Fibroblast of lung (primary cell): ENCODE results near the gene TPD52L2. TPM values are rescaled to one million over a fixed set of nuclear protein-coding genes. Genes with fewer than 3 reads are reported as not detected.
A peak's percentile ranks its signal among the peaks of the same experiment; 100 is the strongest.

Experiments
- DNase-seq, 2 donors: peaks; one replicate each; pipeline versions ENCODE4 v3.0.0 to v3.0.0-alpha.2; 2010; ENCODE audit warnings: low read depth in 2 of 2
- H2AFZ ChIP-seq: 2 replicates; pipeline ENCODE4 v1.5.1; 2012; ENCODE audit warnings: low read length, control low read depth, inconsistent platforms
- H3K27ac ChIP-seq: 2 replicates; pipeline ENCODE4 v1.5.1; 2011; ENCODE audit warnings: low read length, control low read depth; ENCODE audit not compliant: insufficient read depth
- H3K27me3 ChIP-seq: 2 replicates; pipeline ENCODE4 v1.5.1; 2011; ENCODE audit warnings: mild to moderate bottlenecking, low read length; ENCODE audit not compliant: control insufficient read depth, insufficient read depth
- H3K36me3 ChIP-seq: 2 replicates; pipeline ENCODE4 v1.5.1; 2011; ENCODE audit warnings: low read length; ENCODE audit not compliant: control insufficient read depth, insufficient read depth
- H3K4me1 ChIP-seq: 2 replicates; pipeline ENCODE4 v1.5.1; 2011; ENCODE audit warnings: low read length; ENCODE audit not compliant: control insufficient read depth, insufficient read depth; ENCODE audit errors: extremely low read depth
- H3K4me2 ChIP-seq: 2 replicates; pipeline ENCODE4 v1.5.1; 2011; ENCODE audit warnings: low read length, control low read depth; ENCODE audit not compliant: insufficient read depth; ENCODE audit errors: extremely low read depth
- H3K4me3 ChIP-seq, 4 experiments: fragments of 200-600 bp in 1 of 4; sonication (generic) in 1 of 4; replicated peaks in 1 of 4; 2 replicates each; pipeline ENCODE4 v1.5.1; 2011 to 2016; ENCODE audit warnings: low read length in 4 of 4, low read depth in 3 of 4, mild to moderate bottlenecking in 3 of 4, control low read depth in 2 of 4, inconsistent platforms in 1 of 4, mixed read lengths in 1 of 4; ENCODE audit not compliant: insufficient read depth in 1 of 4; ENCODE audit errors: control extremely low read depth in 1 of 4
- H3K79me2 ChIP-seq: 2 replicates; pipeline ENCODE4 v1.5.1; 2012; ENCODE audit warnings: mild to moderate bottlenecking, low read length, inconsistent platforms; ENCODE audit not compliant: control insufficient read depth, insufficient read depth
- H3K9ac ChIP-seq: 2 replicates; pipeline ENCODE4 v1.5.1; 2011; ENCODE audit warnings: mild to moderate bottlenecking, low read length, control low read depth; ENCODE audit not compliant: insufficient read depth
- H3K9me3 ChIP-seq: 2 replicates; pipeline ENCODE4 v1.5.1; 2012; ENCODE audit warnings: low read depth, low read length; ENCODE audit not compliant: control insufficient read depth, insufficient read depth
- H4K20me1 ChIP-seq: 2 replicates; pipeline ENCODE4 v1.5.1; 2011; ENCODE audit warnings: low read length; ENCODE audit not compliant: control insufficient read depth, insufficient read depth; ENCODE audit errors: extremely low read depth
- CTCF ChIP-seq, 2 donors: IDR thresholded peaks in 1 of 2; conservative IDR thresholded peaks in 1 of 2; 1 replicate in 1 of 2; 2 replicates in 1 of 2; pipeline ENCODE4 v1.5.1; 2011 to 2012; ENCODE audit warnings: low read length in 2 of 2, control low read depth in 1 of 2, inconsistent platforms in 1 of 2, low read depth in 1 of 2, mild to moderate bottlenecking in 1 of 2
- EZH2 ChIP-seq: IDR thresholded peaks from 2 replicates; pipeline ENCODE4 v1.5.1; 2012; ENCODE audit warnings: low read length, control low read depth, mild to moderate bottlenecking; ENCODE audit errors: missing control alignments
- polyA plus RNA-seq, 2 donors: library from polyadenylated mRNA; depleted of rRNA in 1 of 2; stranded (reverse) in 1 of 2; unstranded in 1 of 2; fragments of >200 nt; gene quantifications; 2 replicates each; pipeline ENCODE4 v1.2.1, GENCODE V29; 2011 to 2012; ENCODE audit warnings: missing spikeins in 1 of 2
- total RNA-seq: library from RNA; depleted of rRNA; stranded (reverse); fragments of >200 nt; gene quantifications from 2 replicates; pipeline ENCODE4 v1.2.1, GENCODE V29; 2014

Gene TPD52L2
- total and polyA plus RNA-seq, 2 donors (not counting 1 experiment from before 2014, with no cell fraction given), result 123 to 212 TPM

DNA sequence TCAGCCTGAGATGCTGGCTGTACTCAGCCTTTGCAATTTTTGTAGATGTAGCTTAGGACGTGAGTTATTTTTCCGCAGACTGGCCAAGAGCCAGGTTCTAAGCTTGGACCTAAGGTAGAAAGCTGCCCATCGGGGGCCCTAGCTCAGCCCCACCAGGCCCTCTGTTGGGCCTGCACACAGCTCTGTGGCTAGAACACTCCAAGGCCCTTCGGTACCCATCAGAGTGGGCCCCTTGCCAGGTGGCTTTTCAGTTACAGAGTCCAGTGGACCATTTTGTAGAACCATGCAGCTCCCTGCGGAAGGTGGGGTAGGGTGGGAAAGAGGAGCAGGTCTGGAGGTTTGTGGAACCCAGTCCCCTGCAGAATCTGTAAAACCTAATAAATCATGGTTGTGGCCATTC, 68.6 kb downstream of the TPD52L2 start:
- Histone ChIP-seq H3K4me1 (no peaks in the 10 kb centered on the region), H3K4me2 (no peak overlapping the region), H3K79me2 (peaks cover 1% of the 10 kb centered on the region), H3K36me3 (peaks cover 20% of the 10 kb centered on the region), H3K27me3 (no peaks in the 10 kb centered on the region), H3K9me3 (no peaks in the 10 kb centered on the region), H2AFZ (no peak overlapping the region), H3K27ac (no peak overlapping the region), H3K9ac (no peak overlapping the region), H4K20me1 (no peaks in the 10 kb centered on the region), H3K4me3 (no peak overlapping the region)
- TF ChIP-seq EZH2, result no peak
- TF ChIP-seq CTCF (conservative IDR thresholded peaks at IDR 0.05 in 1 of 2, IDR thresholded peaks at IDR 0.05 in 1 of 2; ENCODE audit: low read depth in 1 of 2, low read length in 2 of 2), result no peak
- no peak for DNase-seq

- no peaks in the 10 kb centered on the region for H3K27me3 ChIP-seq
- H2AFZ ChIP-seq, result no peak overlapping the region
- no peaks in the 10 kb centered on the region for H3K4me1 ChIP-seq
- peaks cover 1% of the 10 kb centered on the region for H3K79me2 ChIP-seq
- H3K36me3 ChIP-seq, result peaks cover 21% of the 10 kb centered on the region
- H3K4me3 ChIP-seq, result no peak overlapping the region
- TF ChIP-seq CTCF (conservative IDR thresholded peaks at IDR 0.05 in 1 of 2, IDR thresholded peaks at IDR 0.05 in 1 of 2; ENCODE audit: low read depth in 1 of 2, low read length in 2 of 2), result peak; percentile 22 to 34
- TF ChIP-seq EZH2, result no peak
- DNase-seq, result no peak
- H3K9ac ChIP-seq, result no peak overlapping the region
- H3K4me2 ChIP-seq, result no peak overlapping the region
- no peaks in the 10 kb centered on the region for H4K20me1 ChIP-seq
- H3K27ac ChIP-seq, result no peak overlapping the region
- no peaks in the 10 kb centered on the region for H3K9me3 ChIP-seq
Measured at GRCh38 chr20:63934271-63935068, 69.4 kb downstream of the TPD52L2 start.

DNA sequence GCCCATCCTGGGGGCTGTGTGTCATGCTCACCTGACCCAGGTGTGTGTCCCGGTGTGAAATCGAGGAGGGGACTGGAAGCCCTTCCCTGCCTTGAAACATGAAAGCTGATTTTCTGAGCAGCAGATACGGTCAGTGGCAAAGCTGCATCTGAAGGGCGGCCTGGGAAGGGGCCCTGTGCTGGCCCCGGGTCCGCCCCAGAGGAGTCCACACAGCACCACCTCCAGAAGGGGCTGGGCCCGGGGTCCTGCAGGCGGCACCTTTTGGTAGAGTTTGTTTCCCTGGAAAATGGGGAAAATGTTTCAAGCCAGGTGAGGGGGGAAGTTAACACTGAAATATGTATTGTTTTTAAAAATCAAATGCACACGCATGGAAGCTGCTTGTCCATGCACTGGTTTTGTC, 70.4 kb downstream of the TPD52L2 start:
- peaks cover 1% of the 10 kb centered on the region for H3K79me2 ChIP-seq
- H3K4me1 ChIP-seq, result no peaks in the 10 kb centered on the region
- no peaks in the 10 kb centered on the region for H4K20me1 ChIP-seq
- no peaks in the 10 kb centered on the region for H3K27me3 ChIP-seq
- no peak overlapping the region for H2AFZ ChIP-seq
- H3K4me3 ChIP-seq, result no peak overlapping the region
- H3K27ac ChIP-seq, result no peak overlapping the region
- TF ChIP-seq CTCF (conservative IDR thresholded peaks at IDR 0.05 in 1 of 2, IDR thresholded peaks at IDR 0.05 in 1 of 2; ENCODE audit: low read depth in 1 of 2, low read length in 2 of 2) (no peak), EZH2 (no peak)
- DNase-seq, result no peak
- H3K4me2 ChIP-seq, result no peak overlapping the region
- H3K36me3 ChIP-seq, result peaks cover 27% of the 10 kb centered on the region
- H3K9me3 ChIP-seq, result no peaks in the 10 kb centered on the region
- H3K9ac ChIP-seq, result no peak overlapping the region
